A549 (cell line): ENCODE data around the gene ANKRD17. TPM values are rescaled to one million over a fixed set of nuclear protein-coding genes. Genes with fewer than 3 reads are reported as not detected.

Experiments
- ATAC-seq, 2 experiments: fragments of 200-7000 bp in 1 of 2; fragments of >200 bp in 1 of 2; cut with Nextera tagmentation in 1 of 2; cut with Tn5 transposase in 1 of 2; 3 replicates each; pipeline versions ENCODE4 v1.8.0 to v1.9.1; 2018 to 2020; ENCODE audit warnings: mild to moderate bottlenecking in 1 of 2, moderate library complexity in 1 of 2
- CTCF ChIA-PET: fragments of 300-600 bp; sonication (Branson Sonifier 250); formaldehyde crosslinking; extraction: SDS; loops from one replicate; lab custom pipeline; 2021; ENCODE audit warnings: antibody characterized with exemption, inconsistent platforms; lab: Yijun Ruan, JAX
- POLR2A ChIA-PET: fragments of 350-600 bp; formaldehyde crosslinking; extraction: SDS; loops from one replicate; lab custom pipeline; 2021; ENCODE audit warnings: antibody characterized with exemption, inconsistent platforms; lab: Yijun Ruan, JAX
- DNase-seq, 2 experiments: peaks; one replicate each; pipeline versions ENCODE4 v3.0.0 to v3.0.0-alpha.2; 2011 to 2016; ENCODE audit warnings: low read depth in 1 of 2, low spot score in 1 of 2
- FAIRE-seq: peaks from 2 replicates; lab custom pipeline; 2011; peaks lifted over from hg19 to GRCh38; lab: Jason Lieb, UNC
- H3K27ac ChIP-seq, 2 experiments: fragments of >200 bp; sonication (Bioruptor Twin); formaldehyde crosslinking; 3 replicates each; pipeline ENCODE4 v1.5.1; 2016 to 2017
- H3K4me1 ChIP-seq: fragments of >200 bp; sonication (Bioruptor Twin); formaldehyde crosslinking; 3 replicates; pipeline ENCODE4 v1.6.1; 2016
- H3K4me2 ChIP-seq: fragments of >200 bp; sonication (Bioruptor Twin); formaldehyde crosslinking; 3 replicates; pipeline ENCODE4 v1.6.1; 2016
- H3K4me3 ChIP-seq: fragments of >200 bp; sonication (Bioruptor Twin); formaldehyde crosslinking; 3 replicates; pipeline ENCODE4 v1.5.1; 2016
- H3K9me3 ChIP-seq: fragments of >200 bp; sonication (Bioruptor Twin); formaldehyde crosslinking; 3 replicates; pipeline ENCODE4 v1.6.1; 2016
- BCL3 ChIP-seq: fragments of >200 bp; sonication (Bioruptor Twin); formaldehyde crosslinking; IDR thresholded peaks from 3 replicates; pipeline ENCODE4 v1.6.1; 2016
- CBX2 ChIP-seq: fragments of 200-600 bp; sonication (generic); IDR thresholded peaks from 2 replicates; pipeline ENCODE4 v1.6.1; 2016; ENCODE audit warnings: low read depth, mild to moderate bottlenecking, borderline replicate concordance
- CBX8 ChIP-seq: fragments of 200-600 bp; sonication (generic); IDR thresholded peaks from 2 replicates; pipeline ENCODE4 v1.6.1; 2016
- CEBPB ChIP-seq, 2 experiments: fragments of >200 bp in 1 of 2; sonication (Bioruptor Twin) in 1 of 2; formaldehyde crosslinking in 1 of 2; IDR thresholded peaks; 2 replicates each; pipeline ENCODE4 v1.6.1; 2012 to 2016
- E2F6 ChIP-seq: IDR thresholded peaks from 2 replicates; pipeline ENCODE4 v1.6.1; 2012; ENCODE audit warnings: low read depth, borderline replicate concordance
- EHF ChIP-seq: fragments of 250-450 bp; sonication (Bioruptor Pico); IDR thresholded peaks from 2 replicates; pipeline ENCODE4 v1.5.0; 2020; ENCODE audit warnings: mild to moderate bottlenecking
- ELK1 ChIP-seq: fragments of 150-350 bp; IDR thresholded peaks from 2 replicates; pipeline ENCODE4 v1.6.1; 2014; ENCODE audit warnings: low read depth, mild to moderate bottlenecking, low read length
- FOXS1 ChIP-seq: fragments of 250-450 bp; sonication (Bioruptor Pico); IDR thresholded peaks from 2 replicates; pipeline ENCODE4 v1.5.0; 2020; ENCODE audit warnings: mild to moderate bottlenecking, moderate library complexity
- HMGXB4 ChIP-seq: fragments of 250-450 bp; sonication (Bioruptor Pico); IDR thresholded peaks from 2 replicates; pipeline ENCODE4 v1.5.0; 2021; ENCODE audit warnings: mild to moderate bottlenecking, moderate library complexity, borderline replicate concordance
- HOXB13 ChIP-seq: fragments of 250-450 bp; sonication (Bioruptor Pico); IDR thresholded peaks from 2 replicates; pipeline ENCODE4 v1.5.0; 2020; ENCODE audit warnings: low read depth, mild to moderate bottlenecking, moderate library complexity
- JUN ChIP-seq, 2 experiments: fragments of >200 bp; sonication (Bioruptor Twin); formaldehyde crosslinking; IDR thresholded peaks; 2 replicates in 1 of 2; 3 replicates in 1 of 2; pipeline ENCODE4 v1.6.1; 2016 to 2017
- JUNB ChIP-seq: fragments of >200 bp; sonication (Bioruptor Twin); formaldehyde crosslinking; IDR thresholded peaks from 2 replicates; pipeline ENCODE4 v1.6.1; 2016
- MAFK ChIP-seq: fragments of 450-650 bp; IDR thresholded peaks from 2 replicates; pipeline ENCODE4 v1.6.1; 2014; ENCODE audit not compliant: partially characterized antibody
- MYC ChIP-seq: IDR thresholded peaks from 2 replicates; pipeline ENCODE4 v1.6.1; 2012; ENCODE audit warnings: mild to moderate bottlenecking, inconsistent platforms, low read length, improper control_type of control experiment, borderline replicate concordance
- PBX3 ChIP-seq: IDR thresholded peaks from 2 replicates; pipeline ENCODE4 v1.6.1; 2012
- PHF8 ChIP-seq: fragments of 200-600 bp; sonication (generic); IDR thresholded peaks from 2 replicates; pipeline ENCODE4 v1.6.1; 2016; ENCODE audit warnings: low read depth, mild to moderate bottlenecking, antibody characterized with exemption, moderate library complexity, borderline replicate concordance
- RAD21 ChIP-seq, 2 experiments: fragments of >200 bp in 1 of 2; sonication (Bioruptor Twin) in 1 of 2; formaldehyde crosslinking in 1 of 2; IDR thresholded peaks in 1 of 2; conservative IDR thresholded peaks in 1 of 2; 2 replicates in 1 of 2; 3 replicates in 1 of 2; pipeline ENCODE4 v1.6.1; 2012 to 2018; ENCODE audit warnings: inconsistent platforms in 1 of 2
- RARB ChIP-seq: fragments of 250-450 bp; sonication (Bioruptor Pico); IDR thresholded peaks from 2 replicates; pipeline ENCODE4 v1.8.0; 2021; ENCODE audit warnings: mild to moderate bottlenecking, moderate library complexity
- RFX5 ChIP-seq: fragments of 450-650 bp; IDR thresholded peaks from 2 replicates; pipeline ENCODE4 v1.7.1; 2014; ENCODE audit warnings: antibody characterized with exemption, mild to moderate bottlenecking, moderate library complexity
- RNF2 ChIP-seq: fragments of 200-600 bp; sonication (generic); IDR thresholded peaks from 2 replicates; pipeline ENCODE4 v1.6.1; 2016; ENCODE audit warnings: low read depth, mild to moderate bottlenecking, antibody characterized with exemption, moderate library complexity, borderline replicate concordance
- TP53 ChIP-seq: fragments of 250-450 bp; sonication (Bioruptor Pico); IDR thresholded peaks from 2 replicates; pipeline ENCODE4 v1.5.0; 2021; ENCODE audit warnings: mild to moderate bottlenecking, moderate library complexity
- ZC3H11A ChIP-seq: fragments of 450-650 bp; IDR thresholded peaks from 2 replicates; pipeline ENCODE4 v1.6.1; 2014; ENCODE audit warnings: antibody characterized with exemption, mild to moderate bottlenecking
- ZFP36 ChIP-seq: fragments of 450-650 bp; IDR thresholded peaks from 2 replicates; pipeline ENCODE4 v1.6.1; 2014; ENCODE audit warnings: borderline replicate concordance; ENCODE audit not compliant: partially characterized antibody
- ZSCAN20 ChIP-seq: fragments of 250-450 bp; sonication (Bioruptor Pico); IDR thresholded peaks from 2 replicates; pipeline ENCODE4 v1.8.0; 2022; ENCODE audit warnings: mild to moderate bottlenecking, moderate library complexity
- WGBS: methylation state at CpG from one replicate; pipeline ENCODE4 v1.1.6; 2017; ENCODE audit errors: missing lambda C conversion rate; 5-methylcytosine and 5-hydroxymethylcytosine counted together
- polyA plus RNA-seq, 4 experiments: library from polyadenylated mRNA; depleted of rRNA in 3 of 4; stranded (reverse); fragments of >200 nt; fragmentation: RNase III in 1 of 4; extraction: RNeasy Plus Mini Kit Qiagen cat#74134 plus additional on column Dnase treatment in 1 of 4; gene quantifications; 2 replicates in 3 of 4; 3 replicates in 1 of 4; pipeline ENCODE4 v1.2.3, GENCODE V29; 2011 to 2017
- TF ChIP-seq, protein P1 (sequence below): fragments of 450-650 bp; IDR thresholded peaks from 2 replicates; pipeline ENCODE4 v1.6.1; 2014; ENCODE audit warnings: antibody characterized with exemption
- TF ChIP-seq, protein P2 (sequence below): fragments of 200-600 bp; sonication (generic); IDR thresholded peaks from 2 replicates; pipeline ENCODE4 v1.6.1; 2016; ENCODE audit warnings: antibody characterized with exemption, mild to moderate bottlenecking, moderate library complexity

ANKRD17 gene
- polyA plus RNA-seq, 2 of the 4 experiments (the other 2 are of a cell fraction), result 18.1 to 43.5 TPM

DNA sequence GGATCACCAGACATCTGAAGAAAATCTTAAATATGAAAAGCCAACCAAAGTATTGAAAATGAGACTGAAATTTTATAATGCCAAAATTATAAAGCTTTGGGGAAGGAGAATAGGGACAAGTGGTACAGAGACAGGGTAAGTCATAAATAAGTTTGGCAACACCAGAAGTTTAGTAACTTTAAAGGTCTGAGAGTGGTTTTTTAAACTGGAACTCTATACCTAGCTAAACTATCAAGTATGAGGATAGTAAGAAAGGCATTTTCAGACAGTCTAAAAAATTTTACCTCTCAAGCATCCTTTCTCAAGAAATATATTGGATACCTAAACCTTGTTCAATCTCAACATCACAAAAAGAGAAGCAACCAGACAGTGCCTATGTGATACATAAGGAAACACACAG lies 92.4 kb downstream of the ANKRD17 start:
- peaks cover 3% of the 10 kb centered on the region; the same call in 1 of the 3 replicates for H3K9me3 ChIP-seq
- ChIA-PET CTCF (no interaction called here), POLR2A (no interaction called here)
- H3K4me2 ChIP-seq, result no peak overlapping the region
- H3K27ac ChIP-seq, result no peak overlapping the region
- no peak for FAIRE-seq
- H3K4me3 ChIP-seq, result no peak overlapping the region
- no peak for DNase-seq
- no peaks in the 10 kb centered on the region for H3K4me1 ChIP-seq
- no peak for TF ChIP-seq ZC3H11A
- no peak for TF ChIP-seq JUNB
- TF ChIP-seq RNF2, result no peak
- TF ChIP-seq E2F6, result no peak
- TF ChIP-seq EHF, result no peak
- TF ChIP-seq ELK1, result no peak
- no peak for TF ChIP-seq PBX3
- TF ChIP-seq CBX8, result no peak
- no peak for TF ChIP-seq PHF8
- no peak for TF ChIP-seq MAFK
- no peak for TF ChIP-seq RFX5
- no peak for TF ChIP-seq BCL3
- TF ChIP-seq CBX2, result no peak
- TF ChIP-seq RAD21 (conservative IDR thresholded peaks at IDR 0.05 in 1 of 2, IDR thresholded peaks at IDR 0.05 in 1 of 2), result no peak
- TF ChIP-seq, protein P1, sequence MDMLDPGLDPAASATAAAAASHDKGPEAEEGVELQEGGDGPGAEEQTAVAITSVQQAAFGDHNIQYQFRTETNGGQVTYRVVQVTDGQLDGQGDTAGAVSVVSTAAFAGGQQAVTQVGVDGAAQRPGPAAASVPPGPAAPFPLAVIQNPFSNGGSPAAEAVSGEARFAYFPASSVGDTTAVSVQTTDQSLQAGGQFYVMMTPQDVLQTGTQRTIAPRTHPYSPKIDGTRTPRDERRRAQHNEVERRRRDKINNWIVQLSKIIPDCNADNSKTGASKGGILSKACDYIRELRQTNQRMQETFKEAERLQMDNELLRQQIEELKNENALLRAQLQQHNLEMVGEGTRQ, result no peak
- no peak for TF ChIP-seq CEBPB (IDR thresholded peaks at IDR 0.05)
- no peak for TF ChIP-seq FOXS1 (CRISPR knock-in tag)
- no peak for TF ChIP-seq TP53
- ATAC-seq, result no peak

- no peak for ATAC-seq
- no peak for FAIRE-seq
Observed at GRCh38 chr4:73161527-73162185, 96.9 kb downstream of the ANKRD17 start.

More at GRCh38 chr4:73161527-73162185, 96.9 kb downstream of the ANKRD17 start:
- Histone ChIP-seq H3K9me3 (peaks cover 3% of the 10 kb centered on the region; the same call in 1 of the 3 replicates), H3K4me1 (no peaks in the 10 kb centered on the region), H3K27ac (no peak overlapping the region), H3K4me2 (no peak overlapping the region), H3K4me3 (no peak overlapping the region)
- no peak for DNase-seq
- POLR2A ChIA-PET, result no interaction called here
- no peak for TF ChIP-seq HOXB13 (CRISPR knock-in tag)
- TF ChIP-seq RAD21 (conservative IDR thresholded peaks at IDR 0.05 in 1 of 2, IDR thresholded peaks at IDR 0.05 in 1 of 2), result no peak
- no peak for TF ChIP-seq MYC
- TF ChIP-seq, protein P2, sequence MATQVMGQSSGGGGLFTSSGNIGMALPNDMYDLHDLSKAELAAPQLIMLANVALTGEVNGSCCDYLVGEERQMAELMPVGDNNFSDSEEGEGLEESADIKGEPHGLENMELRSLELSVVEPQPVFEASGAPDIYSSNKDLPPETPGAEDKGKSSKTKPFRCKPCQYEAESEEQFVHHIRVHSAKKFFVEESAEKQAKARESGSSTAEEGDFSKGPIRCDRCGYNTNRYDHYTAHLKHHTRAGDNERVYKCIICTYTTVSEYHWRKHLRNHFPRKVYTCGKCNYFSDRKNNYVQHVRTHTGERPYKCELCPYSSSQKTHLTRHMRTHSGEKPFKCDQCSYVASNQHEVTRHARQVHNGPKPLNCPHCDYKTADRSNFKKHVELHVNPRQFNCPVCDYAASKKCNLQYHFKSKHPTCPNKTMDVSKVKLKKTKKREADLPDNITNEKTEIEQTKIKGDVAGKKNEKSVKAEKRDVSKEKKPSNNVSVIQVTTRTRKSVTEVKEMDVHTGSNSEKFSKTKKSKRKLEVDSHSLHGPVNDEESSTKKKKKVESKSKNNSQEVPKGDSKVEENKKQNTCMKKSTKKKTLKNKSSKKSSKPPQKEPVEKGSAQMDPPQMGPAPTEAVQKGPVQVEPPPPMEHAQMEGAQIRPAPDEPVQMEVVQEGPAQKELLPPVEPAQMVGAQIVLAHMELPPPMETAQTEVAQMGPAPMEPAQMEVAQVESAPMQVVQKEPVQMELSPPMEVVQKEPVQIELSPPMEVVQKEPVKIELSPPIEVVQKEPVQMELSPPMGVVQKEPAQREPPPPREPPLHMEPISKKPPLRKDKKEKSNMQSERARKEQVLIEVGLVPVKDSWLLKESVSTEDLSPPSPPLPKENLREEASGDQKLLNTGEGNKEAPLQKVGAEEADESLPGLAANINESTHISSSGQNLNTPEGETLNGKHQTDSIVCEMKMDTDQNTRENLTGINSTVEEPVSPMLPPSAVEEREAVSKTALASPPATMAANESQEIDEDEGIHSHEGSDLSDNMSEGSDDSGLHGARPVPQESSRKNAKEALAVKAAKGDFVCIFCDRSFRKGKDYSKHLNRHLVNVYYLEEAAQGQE, result no peak
- TF ChIP-seq RARB (CRISPR knock-in tag), result no peak
- TF ChIP-seq JUN (IDR thresholded peaks at IDR 0.05), result no peak
- no peak for TF ChIP-seq ZFP36
- TF ChIP-seq JUNB, result no peak
- no peak for TF ChIP-seq ZSCAN20 (CRISPR knock-in tag)
- TF ChIP-seq HMGXB4 (CRISPR knock-in tag), result no peak
- 83% methylated on average over 8 of the region's 8 CpGs for WGBS
- CTCF ChIA-PET, result interaction anchor here (1.1 kb wide), 1 partner anchor 41 kb away, joined by 3 read pairs; no protein-coding TSS in a partner anchor
